K562 (cell line): ENCODE measurements around the gene ZNHIT2. TPM values are rescaled to one million over a fixed set of nuclear protein-coding genes. Genes with fewer than 3 reads are reported as not detected.

Experiments
- ARHGAP35 ChIP-seq: fragments of 450-650 bp; IDR thresholded peaks from 2 replicates; pipeline ENCODE4 v1.6.1; 2018; ENCODE audit not compliant: partially characterized antibody
- ATF6 ChIP-seq: sonication (generic); formaldehyde crosslinking; IDR thresholded peaks from 2 replicates; pipeline ENCODE4 v1.4.0; 2020; ENCODE audit warnings: mild to moderate bottlenecking, missing genetic modification reagents
- CREB5 ChIP-seq: fragments of 250-450 bp; sonication (Bioruptor Pico); IDR thresholded peaks from 2 replicates; pipeline ENCODE4 v1.5.0; 2020; ENCODE audit warnings: mild to moderate bottlenecking
- CREM ChIP-seq: IDR thresholded peaks from 2 replicates; pipeline ENCODE4 v1.6.1; 2014; ENCODE audit warnings: antibody characterized with exemption, low read depth
- DDX20 ChIP-seq: fragments of 450-650 bp; IDR thresholded peaks from 2 replicates; pipeline ENCODE4 v1.6.1; 2016; ENCODE audit warnings: missing genetic modification characterization, low read depth, mild to moderate bottlenecking, missing compliant biosample characterization, moderate library complexity
- FOXM1 ChIP-seq, 2 experiments: fragments of 450-650 bp in 1 of 2; sonication (generic) in 1 of 2; formaldehyde crosslinking in 1 of 2; IDR thresholded peaks; 2 replicates each; pipeline versions ENCODE4 v1.6.1 to v1.9.0; 2017 to 2022; ENCODE audit warnings: low read depth in 2 of 2, mild to moderate bottlenecking in 2 of 2, missing genetic modification reagents in 1 of 2, moderate library complexity in 1 of 2
- MEF2A ChIP-seq: IDR thresholded peaks from 2 replicates; pipeline ENCODE4 v1.6.1; 2011; ENCODE audit warnings: low read depth, mild to moderate bottlenecking, low read length, moderate library complexity; ENCODE audit not compliant: control insufficient read depth
- MIER1 ChIP-seq: fragments of 450-650 bp; IDR thresholded peaks from 2 replicates; pipeline ENCODE4 v1.6.1; 2016; ENCODE audit warnings: antibody characterized with exemption, mild to moderate bottlenecking, low read depth
- NR2C2 ChIP-seq, 2 experiments: fragments of 200-800 bp in 1 of 2; sonication (Bioruptor generic) in 1 of 2; sonication (generic) in 1 of 2; formaldehyde crosslinking in 1 of 2; IDR thresholded peaks; 2 replicates each; pipeline versions ENCODE4 v1.6.1 to v1.8.0; 2016 to 2022; ENCODE audit warnings: mild to moderate bottlenecking in 1 of 2, missing compliant biosample characterization in 1 of 2, missing genetic modification characterization in 1 of 2, missing genetic modification reagents in 1 of 2
- PRDM10 ChIP-seq: fragments of 450-650 bp; IDR thresholded peaks from 2 replicates; pipeline ENCODE4 v1.6.1; 2018; ENCODE audit not compliant: partially characterized antibody
- SMAD1 ChIP-seq: fragments of 150-350 bp; IDR thresholded peaks from 2 replicates; pipeline ENCODE4 v1.6.1; 2014; ENCODE audit warnings: low read length, low read depth; ENCODE audit not compliant: partially characterized antibody
- SMARCE1 ChIP-seq: fragments of 450-650 bp; IDR thresholded peaks from 2 replicates; pipeline ENCODE4 v1.7.1; 2016; ENCODE audit warnings: mild to moderate bottlenecking
- SP1 ChIP-seq: sonication (generic); formaldehyde crosslinking; IDR thresholded peaks from 2 replicates; pipeline ENCODE4 v1.8.1; 2022; ENCODE audit warnings: mild to moderate bottlenecking, missing genetic modification reagents
- TSHZ1 ChIP-seq: fragments of 250-450 bp; sonication (Bioruptor Pico); IDR thresholded peaks from 2 replicates; pipeline ENCODE4 v1.4.0; 2020; ENCODE audit warnings: mild to moderate bottlenecking, moderate library complexity
- ZNF134 ChIP-seq: fragments of 250-450 bp; sonication (Bioruptor Pico); conservative IDR thresholded peaks from 2 replicates; pipeline ENCODE4 v1.4.0; 2020
- ZNF143 ChIP-seq: sonication (generic); formaldehyde crosslinking; IDR thresholded peaks from 2 replicates; pipeline ENCODE4 v1.9.0; 2022; ENCODE audit warnings: mild to moderate bottlenecking, missing genetic modification reagents
- ZNF184 ChIP-seq: sonication (generic); formaldehyde crosslinking; IDR thresholded peaks from 2 replicates; pipeline ENCODE4 v1.5.0; 2020; ENCODE audit warnings: missing genetic modification reagents
- ZZZ3 ChIP-seq: fragments of 450-650 bp; IDR thresholded peaks from 2 replicates; pipeline ENCODE4 v1.6.1; 2016; ENCODE audit warnings: antibody characterized with exemption, mild to moderate bottlenecking, moderate library complexity
- polyA plus RNA-seq, 8 experiments: library from polyadenylated mRNA; depleted of rRNA in 4 of 8; stranded (reverse) in 5 of 8; unstranded in 3 of 8; fragments of >200 nt; fragmentation: Nextera tagmentation in 2 of 8; fragmentation: Illumina TruSeq in 1 of 8; extraction: Ambion mirVana in 2 of 8; extraction: Trizol in 1 of 8; gene quantifications; 2 replicates each; pipeline versions ENCODE4 v1.2.1 to v1.2.3, GENCODE V29; 2011 to 2014; ENCODE audit warnings: inconsistent platforms in 1 of 8, missing spikeins in 1 of 8
- total RNA-seq, 7 experiments: library from RNA; depleted of rRNA in 6 of 7; stranded (reverse); fragments of >200 nt in 6 of 7; fragmentation: Illumina TruSeq in 2 of 7; extraction: Trizol in 2 of 7; gene quantifications; 2 replicates each; pipeline versions ENCODE4 v1.2.1 to v1.2.3, GENCODE V29; 2011 to 2021; ENCODE audit warnings: low replicate concordance in 1 of 7

The ZNHIT2 gene
- total and polyA plus RNA-seq, 9 of the 15 experiments (the other 6 are each of a cell fraction or from before 2014, with no cell fraction given), result 0.08 to 39.0 (median 2.5) TPM

- TF ChIP-seq TSHZ1 (CRISPR knock-in tag), result no peak
- TF ChIP-seq FOXM1 (IDR thresholded peaks at IDR 0.05; ENCODE audit: low read depth), result no peak
- TF ChIP-seq FOXM1 (CRISPR knock-in tag; IDR thresholded peaks at IDR 0.05; ENCODE audit: low read depth), result 0 out of 2 replicates have a peak, but pooled peaks have one; percentile 8
- TF ChIP-seq NR2C2 (CRISPR knock-in tag; IDR thresholded peaks at IDR 0.05), result 0 out of 2 replicates have a peak, but pooled peaks have one; percentile 23
- TF ChIP-seq NR2C2 (tag; IDR thresholded peaks at IDR 0.05), result peak; percentile 85
- TF ChIP-seq ZNF143, result no peak; the same call in 1 of the 2 replicates
- TF ChIP-seq SMARCE1, result 0 out of 2 replicates have a peak, but pooled peaks have one; percentile 20
- no peak for TF ChIP-seq ATF6 (CRISPR knock-in tag)
- TF ChIP-seq MEF2A, result no peak
- TF ChIP-seq SMAD1, result no peak
- TF ChIP-seq MIER1, result 0 out of 2 replicates have a peak, but pooled peaks have one; percentile 34
- TF ChIP-seq CREB5 (CRISPR knock-in tag), result no peak
- no peak for TF ChIP-seq ZNF134 (CRISPR knock-in tag)
- no peak for TF ChIP-seq ZZZ3
- peak; percentile 54 for TF ChIP-seq PRDM10
- TF ChIP-seq DDX20 (tag), result no peak
- no peak for TF ChIP-seq CREM
- TF ChIP-seq ARHGAP35, result no peak
- TF ChIP-seq SP1 (CRISPR knock-in tag), result no peak
- no peak for TF ChIP-seq ZNF184 (CRISPR knock-in tag)
Measured at GRCh38 chr11:65121447-65121864, 4.0 kb upstream of the ZNHIT2 start (continued).
